Activated B cell treated with CpG ODN at 0.5 μM for 24 hours (primary cell): ENCODE measurements around the gene FAM32A. TPM values are rescaled to one million over a fixed set of nuclear protein-coding genes. Genes with fewer than 3 reads are reported as not detected.

Experiments
- ATAC-seq: fragments of 200-7000 bp; cut with Tn5 transposase; one replicate; pipeline ENCODE4 v1.10.0; 2021; ENCODE audit warnings: low read depth, mild to moderate bottlenecking, moderate library complexity
- CTCF ChIA-PET: fragments of 350-600 bp; sonication (Branson Sonifier 250); formaldehyde crosslinking; loops from one replicate; lab custom pipeline; 2021; ENCODE audit warnings: antibody characterized with exemption; lab: Charles Lee
- POLR2A ChIA-PET: fragments of 350-600 bp; sonication (Branson Sonifier 250); formaldehyde crosslinking; loops from one replicate; lab custom pipeline; 2021; ENCODE audit warnings: antibody characterized with exemption; lab: Charles Lee
- DNase-seq: peaks from one replicate; pipeline ENCODE4 v3.0.0; 2022
- H3K27ac Mint-ChIP-seq: one replicate; pipeline ENCODE4 v1.8.0; 2020; ENCODE audit warnings: mixed read lengths
- H3K27me3 Mint-ChIP-seq: one replicate; pipeline ENCODE4 v1.8.0; 2021; ENCODE audit warnings: mixed read lengths
- H3K36me3 Mint-ChIP-seq: one replicate; pipeline ENCODE4 v1.8.0; 2021; ENCODE audit warnings: low read depth, mixed read lengths
- H3K4me1 Mint-ChIP-seq: one replicate; pipeline ENCODE4 v1.8.0; 2021; ENCODE audit warnings: mixed read lengths
- H3K4me3 Mint-ChIP-seq: one replicate; pipeline ENCODE4 v1.8.0; 2020; ENCODE audit warnings: mild to moderate bottlenecking, mixed read lengths
- H3K9me3 Mint-ChIP-seq: one replicate; pipeline ENCODE4 v1.8.0; 2020; ENCODE audit warnings: mixed read lengths
- CTCF ChIP-seq: fragments of 200-600 bp; IDR thresholded peaks from one replicate; pipeline ENCODE4 v1.8.0; 2022; ENCODE audit warnings: antibody characterized with exemption, mild to moderate bottlenecking
- intact Hi-C: fragments of 100-400 bp; cut with micrococcal nuclease; formaldehyde crosslinking; loops from one replicate; pipeline ENCODE4 v1.15.1; 2024
- total RNA-seq: library from RNA; stranded (reverse); gene quantifications from 2 replicates; pipeline ENCODE4 v1.2.3, GENCODE V29; 2022

Gene FAM32A
- total RNA-seq, 1 donor from 2014 or later = 52.2 TPM

GRCh38 chr19:16228637-16229321 lies 43.6 kb downstream of the FAM32A start:
- ChIA-PET CTCF (no interaction called here), POLR2A (no interaction called here)
- peaks cover 73% of the 10 kb centered on the region for H3K36me3 Mint-ChIP-seq
- no peak overlapping the region for H3K27ac Mint-ChIP-seq
- H3K4me3 Mint-ChIP-seq = no peak overlapping the region
- ATAC-seq (no peak), DNase-seq (no peak)
- H3K27me3 Mint-ChIP-seq = no peaks in the 10 kb centered on the region
- no peaks in the 10 kb centered on the region for H3K9me3 Mint-ChIP-seq
- TF ChIP-seq CTCF = no peak
- H3K4me1 Mint-ChIP-seq = no peaks in the 10 kb centered on the region
- intact Hi-C loops = no loop called here

- Mint-ChIP-seq H3K27ac (no peak overlapping the region), H3K9me3 (no peaks in the 10 kb centered on the region)
Observed at GRCh38 chr19:16229322-16229641, 44.1 kb downstream of the FAM32A start.

GRCh38 chr19:16232127-16232526 lies 46.9 kb downstream of the FAM32A start:
- Mint-ChIP-seq H3K36me3 (peaks cover 82% of the 10 kb centered on the region), H3K27me3 (no peaks in the 10 kb centered on the region), H3K4me3 (no peak overlapping the region), H3K4me1 (peaks cover 6% of the 10 kb centered on the region), H3K27ac (no peak overlapping the region), H3K9me3 (no peaks in the 10 kb centered on the region)
- no peak for ATAC-seq
- no peak for TF ChIP-seq CTCF
- POLR2A ChIA-PET = no interaction called here
- no peak for DNase-seq
- intact Hi-C loops = no loop called here
- CTCF ChIA-PET = no interaction called here

More at GRCh38 chr19:16229322-16229641, 44.1 kb downstream of the FAM32A start:
- DNase-seq = no peak
- Mint-ChIP-seq H3K4me3 (no peak overlapping the region), H3K27me3 (no peaks in the 10 kb centered on the region), H3K36me3 (peaks cover 71% of the 10 kb centered on the region), H3K4me1 (no peaks in the 10 kb centered on the region)
- ChIA-PET POLR2A (interaction anchor here (0.6 kb wide), 1 partner anchor 171 kb away, joined by 9 read pairs; no protein-coding TSS in a partner anchor), CTCF (interaction anchor here (1.0 kb wide), 1 partner anchor 11 kb away, joined by 3 read pairs; no protein-coding TSS in a partner anchor)
- TF ChIP-seq CTCF = no peak
- intact Hi-C loops = no loop called here
- ATAC-seq = no peak

- H3K9me3 Mint-ChIP-seq = no peaks in the 10 kb centered on the region
- H3K27me3 Mint-ChIP-seq = no peaks in the 10 kb centered on the region
- ChIA-PET POLR2A (interaction anchor here (0.5 to 0.6 kb wide), 2 partner anchors 14 to 354 kb away, joined by 4 to 5 read pairs; no protein-coding TSS in a partner anchor), CTCF (no interaction called here)
- intact Hi-C loops = no loop called here
- DNase-seq (no peak), ATAC-seq (no peak)
- no peak for TF ChIP-seq CTCF
- H3K4me3 Mint-ChIP-seq = no peak overlapping the region
- peaks cover 6% of the 10 kb centered on the region for H3K4me1 Mint-ChIP-seq
- peaks cover 79% of the 10 kb centered on the region for H3K36me3 Mint-ChIP-seq
- no peak overlapping the region for H3K27ac Mint-ChIP-seq
Observed at GRCh38 chr19:16232568-16232967, 47.4 kb downstream of the FAM32A start.

GRCh38 chr19:16233081-16233776 lies 48.0 kb downstream of the FAM32A start:
- Mint-ChIP-seq H3K27ac (no peak overlapping the region), H3K27me3 (no peaks in the 10 kb centered on the region), H3K36me3 (peaks cover 73% of the 10 kb centered on the region), H3K4me1 (peaks cover 11% of the 10 kb centered on the region), H3K4me3 (no peak overlapping the region), H3K9me3 (no peaks in the 10 kb centered on the region)
- DNase-seq = no peak
- ATAC-seq = no peak
- CTCF ChIA-PET = no interaction called here
- POLR2A ChIA-PET = interaction anchor here (0.5 to 0.6 kb wide), 3 partner anchors 15 to 646 kb away, joined by 3 to 5 read pairs (median 4); no protein-coding TSS in a partner anchor
- no peak for TF ChIP-seq CTCF
- intact Hi-C loops = no loop called here
